CD14-positive monocyte (primary cell): ENCODE results near the gene LRRC52. TPM values are rescaled to one million over a fixed set of nuclear protein-coding genes. Genes with fewer than 3 reads are reported as not detected.

Experiments used
- DNase-seq, 3 donors: peaks; one replicate each; pipeline ENCODE4 v3.0.0-alpha.2; 2011 to 2022
- H2AFZ ChIP-seq: 2 replicates; pipeline ENCODE4 v1.6.0; 2012; ENCODE audit warnings: mild to moderate bottlenecking, low read depth, low read length, inconsistent platforms; ENCODE audit not compliant: insufficient read depth, poor library complexity, severe bottlenecking
- H3K27ac ChIP-seq, 2 donors: 1 replicate in 1 of 2; 2 replicates in 1 of 2; pipeline ENCODE4 v1.5.1; 2012 to 2013; ENCODE audit warnings: low read length in 2 of 2, control low read depth in 1 of 2, inconsistent platforms in 1 of 2, low read depth in 1 of 2, mild to moderate bottlenecking in 1 of 2
- H3K27me3 ChIP-seq, 2 donors: one replicate each; pipeline versions ENCODE4 v1.6.0 to v1.6.1; 2011 to 2013; ENCODE audit warnings: low read length in 2 of 2; ENCODE audit not compliant: control insufficient read depth in 2 of 2, insufficient read depth in 2 of 2
- H3K36me3 ChIP-seq, 2 donors: replicated peaks in 1 of 2; 1 replicate in 1 of 2; 2 replicates in 1 of 2; pipeline versions ENCODE4 v1.5.1 to v1.6.1; 2012 to 2013; ENCODE audit warnings: low read length in 2 of 2, control low read depth in 1 of 2, inconsistent platforms in 1 of 2, mild to moderate bottlenecking in 1 of 2; ENCODE audit not compliant: insufficient read depth in 2 of 2, control insufficient read depth in 1 of 2
- H3K4me1 ChIP-seq, 2 donors: 1 replicate in 1 of 2; 2 replicates in 1 of 2; pipeline versions ENCODE4 v1.5.1 to v1.6.1; 2012 to 2013; ENCODE audit warnings: low read length in 2 of 2, control low read depth in 1 of 2, inconsistent platforms in 1 of 2, mild to moderate bottlenecking in 1 of 2, moderate library complexity in 1 of 2; ENCODE audit not compliant: insufficient read depth in 2 of 2, control insufficient read depth in 1 of 2
- H3K4me2 ChIP-seq: replicated peaks from 2 replicates; pipeline ENCODE3; 2012; ENCODE audit warnings: low read length, moderate library complexity, mild to moderate bottlenecking; ENCODE audit not compliant: poor library complexity, severe bottlenecking; ENCODE audit errors: extremely low read depth
- H3K4me3 ChIP-seq, 3 experiments: fragments of 200-600 bp in 1 of 3; sonication (generic) in 1 of 3; replicated peaks in 1 of 3; 1 replicate in 2 of 3; 2 replicates in 1 of 3; pipeline ENCODE4 v1.5.1; 2011 to 2013; ENCODE audit warnings: low read length in 3 of 3, mild to moderate bottlenecking in 3 of 3, control low read depth in 2 of 3, low read depth in 2 of 3, inconsistent platforms in 1 of 3, moderate library complexity in 1 of 3
- H3K79me2 ChIP-seq: 2 replicates; pipeline ENCODE4 v1.6.0; 2012; ENCODE audit warnings: mild to moderate bottlenecking, control low read depth, inconsistent platforms, low read length, moderate library complexity; ENCODE audit not compliant: insufficient read depth
- H3K9ac ChIP-seq: 2 replicates; pipeline ENCODE4 v1.6.0; 2017; ENCODE audit warnings: low read length, mild to moderate bottlenecking; ENCODE audit not compliant: insufficient read depth, poor library complexity, severe bottlenecking
- H3K9me3 ChIP-seq, 2 donors: replicated peaks in 1 of 2; 1 replicate in 1 of 2; 2 replicates in 1 of 2; pipeline versions ENCODE4 v1.5.1 to v1.6.1; 2012 to 2013; ENCODE audit warnings: low read length in 2 of 2, control low read depth in 1 of 2; ENCODE audit not compliant: control insufficient read depth in 1 of 2, insufficient read depth in 1 of 2
- H4K20me1 ChIP-seq: 2 replicates; pipeline ENCODE4 v1.6.0; 2012; ENCODE audit warnings: mild to moderate bottlenecking, low read length, control low read depth, moderate library complexity; ENCODE audit not compliant: insufficient read depth
- H3K27ac Mint-ChIP-seq, 7 donors: one replicate each; pipeline ENCODE4 v1.8.0; 2020; ENCODE audit warnings: mild to moderate bottlenecking in 7 of 7, mixed read lengths in 7 of 7, moderate library complexity in 6 of 7, inconsistent platforms in 2 of 7
- H3K27me3 Mint-ChIP-seq, 3 donors: one replicate each; pipeline ENCODE4 v1.8.0; 2021 to 2022; ENCODE audit warnings: low read depth in 3 of 3, mild to moderate bottlenecking in 3 of 3, mixed read lengths in 3 of 3, moderate library complexity in 3 of 3, inconsistent platforms in 1 of 3
- H3K36me3 Mint-ChIP-seq, 2 donors: one replicate each; pipeline ENCODE4 v1.8.0; 2020; ENCODE audit warnings: mixed read lengths in 2 of 2, inconsistent platforms in 1 of 2, mild to moderate bottlenecking in 1 of 2
- H3K4me1 Mint-ChIP-seq: one replicate; pipeline ENCODE4 v1.8.0; 2020; ENCODE audit warnings: mild to moderate bottlenecking, mixed read lengths
- H3K4me3 Mint-ChIP-seq, 2 donors: one replicate each; pipeline ENCODE4 v1.8.0; 2020; ENCODE audit warnings: mild to moderate bottlenecking in 2 of 2, mixed read lengths in 2 of 2, moderate library complexity in 1 of 2
- H3K9me3 Mint-ChIP-seq, 7 donors: one replicate each; pipeline ENCODE4 v1.8.0; 2020 to 2022; ENCODE audit warnings: mixed read lengths in 7 of 7, mild to moderate bottlenecking in 6 of 7, moderate library complexity in 6 of 7, inconsistent platforms in 2 of 7
- WGBS: methylation state at CpG from one replicate; pipeline ENCODE4 v1.1.5; 2013; ENCODE audit warnings: missing lambda C conversion rate; ENCODE audit not compliant: insufficient coverage; 5-methylcytosine and 5-hydroxymethylcytosine counted together
- intact Hi-C, 2 donors: fragments of 100-400 bp; cut with micrococcal nuclease; formaldehyde crosslinking; loops; one replicate each; pipeline versions ENCODE4 v1.15.0 to v1.15.1; 2023
- polyA plus RNA-seq, 3 donors: library from polyadenylated mRNA; depleted of rRNA in 1 of 3; unstranded in 2 of 3; stranded (reverse) in 1 of 3; fragments of 300-500 nt in 2 of 3; fragments of >200 nt in 1 of 3; fragmentation: Illumina TruSeq in 2 of 3; gene quantifications; 1 replicate in 2 of 3; 2 replicates in 1 of 3; pipeline ENCODE4 v1.2.3, GENCODE V29; 2012 to 2021
- TF ChIP-seq, protein P1 (sequence below): fragments of 200-600 bp; IDR thresholded peaks from one replicate; pipeline ENCODE4 v1.8.0; 2022; ENCODE audit warnings: antibody characterized with exemption, mild to moderate bottlenecking

Gene LRRC52
- polyA plus RNA-seq, 3 donors, result not detected

DNA sequence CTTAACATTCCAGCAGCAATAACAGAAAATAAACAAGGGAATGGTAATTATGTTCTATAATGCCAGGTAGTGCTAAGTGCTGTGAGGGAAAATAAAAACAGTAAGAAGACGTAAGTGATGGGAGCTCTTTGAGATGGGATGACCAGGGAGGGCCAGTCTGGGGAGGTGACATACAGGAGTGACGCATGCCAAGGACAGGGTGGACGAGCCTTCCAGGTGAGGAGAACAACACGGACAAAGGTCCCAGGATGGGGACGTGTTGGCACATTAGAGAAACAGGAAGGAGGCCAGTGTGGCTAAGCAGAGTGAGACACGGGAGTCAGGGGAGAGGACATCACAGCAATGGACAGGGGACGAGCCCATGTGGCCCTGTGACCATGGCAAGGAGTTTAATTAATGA lies 11.7 kb upstream of the LRRC52 start:
- Histone ChIP-seq H3K4me2 (no peak overlapping the region), H3K4me3 (no peak overlapping the region), H4K20me1 (no peaks in the 10 kb centered on the region), H3K79me2 (no peaks in the 10 kb centered on the region), H3K27ac (no peak overlapping the region), H3K27me3 (peaks cover 3 to 9% of the 10 kb centered on the region in 2 donors), H3K4me1 (peaks cover 4 to 6% of the 10 kb centered on the region in 2 donors), H3K36me3 (no peaks in the 10 kb centered on the region), H3K9ac (no peak overlapping the region), H3K9me3 (no peaks in the 10 kb centered on the region), H2AFZ (no peak overlapping the region)
- TF ChIP-seq, protein P1, sequence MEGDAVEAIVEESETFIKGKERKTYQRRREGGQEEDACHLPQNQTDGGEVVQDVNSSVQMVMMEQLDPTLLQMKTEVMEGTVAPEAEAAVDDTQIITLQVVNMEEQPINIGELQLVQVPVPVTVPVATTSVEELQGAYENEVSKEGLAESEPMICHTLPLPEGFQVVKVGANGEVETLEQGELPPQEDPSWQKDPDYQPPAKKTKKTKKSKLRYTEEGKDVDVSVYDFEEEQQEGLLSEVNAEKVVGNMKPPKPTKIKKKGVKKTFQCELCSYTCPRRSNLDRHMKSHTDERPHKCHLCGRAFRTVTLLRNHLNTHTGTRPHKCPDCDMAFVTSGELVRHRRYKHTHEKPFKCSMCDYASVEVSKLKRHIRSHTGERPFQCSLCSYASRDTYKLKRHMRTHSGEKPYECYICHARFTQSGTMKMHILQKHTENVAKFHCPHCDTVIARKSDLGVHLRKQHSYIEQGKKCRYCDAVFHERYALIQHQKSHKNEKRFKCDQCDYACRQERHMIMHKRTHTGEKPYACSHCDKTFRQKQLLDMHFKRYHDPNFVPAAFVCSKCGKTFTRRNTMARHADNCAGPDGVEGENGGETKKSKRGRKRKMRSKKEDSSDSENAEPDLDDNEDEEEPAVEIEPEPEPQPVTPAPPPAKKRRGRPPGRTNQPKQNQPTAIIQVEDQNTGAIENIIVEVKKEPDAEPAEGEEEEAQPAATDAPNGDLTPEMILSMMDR, result no peak
- Mint-ChIP-seq H3K4me3 (peak overlapping the region in 1 of 2 donors; percentile 22), H3K27ac (no peak overlapping the region), H3K27me3 (peaks cover 11 to 18% (median 16%) of the 10 kb centered on the region in 3 donors), H3K36me3 (no peaks in the 10 kb centered on the region), H3K4me1 (peaks cover 5% of the 10 kb centered on the region), H3K9me3 (peaks cover 0 to 2% (median 0%) of the 10 kb centered on the region in 7 donors)
- WGBS, result 60% methylated on average over 7 of the region's 7 CpGs
- no peak for DNase-seq
- intact Hi-C loops, result no loop called here

DNA sequence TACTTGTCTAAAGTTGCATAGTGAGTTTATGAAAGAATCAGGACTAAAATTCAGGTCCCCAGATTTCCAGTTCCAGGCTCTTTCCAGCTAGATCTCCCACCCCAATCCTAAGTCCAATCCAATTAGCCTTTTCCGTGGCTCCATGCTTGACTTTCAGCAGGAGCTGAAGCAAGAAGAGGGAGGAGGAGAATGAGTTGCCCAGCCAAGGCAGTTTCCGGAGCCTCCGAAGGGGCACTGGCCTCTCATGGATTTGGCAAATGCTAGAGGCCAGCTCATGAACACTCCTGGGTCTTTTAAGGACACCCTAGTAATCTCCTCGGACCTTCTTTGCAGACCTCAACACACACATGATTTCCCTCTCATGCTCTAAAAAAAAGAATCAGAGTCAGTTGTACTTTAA lies 10.5 kb upstream of the LRRC52 start:
- H3K79me2 ChIP-seq, result no peaks in the 10 kb centered on the region
- TF ChIP-seq, protein P1, result no peak
- H3K4me3 Mint-ChIP-seq, result no peak overlapping the region
- no peaks in the 10 kb centered on the region for H4K20me1 ChIP-seq
- intact Hi-C loops, result no loop called here
- no peak overlapping the region for H3K27ac Mint-ChIP-seq
- no peak overlapping the region for H3K4me2 ChIP-seq
- H3K9me3 ChIP-seq, result no peaks in the 10 kb centered on the region
- peaks cover 14% of the 10 kb centered on the region for H3K4me1 Mint-ChIP-seq
- no peak for DNase-seq
- H3K9ac ChIP-seq, result no peak overlapping the region
- no peaks in the 10 kb centered on the region for H3K36me3 Mint-ChIP-seq
- H3K4me1 ChIP-seq, result peaks cover 16 to 18% of the 10 kb centered on the region in 2 donors
- no peak overlapping the region for H3K27ac ChIP-seq
- H3K27me3 Mint-ChIP-seq, result peaks cover 12 to 19% (median 16%) of the 10 kb centered on the region in 3 donors
- H3K27me3 ChIP-seq, result peaks cover 3 to 9% of the 10 kb centered on the region in 2 donors
- peaks cover 0 to 4% (median 0%) of the 10 kb centered on the region in 7 donors for H3K9me3 Mint-ChIP-seq
- H2AFZ ChIP-seq, result no peak overlapping the region
- no peaks in the 10 kb centered on the region for H3K36me3 ChIP-seq
- no peak overlapping the region for H3K4me3 ChIP-seq
- WGBS, result 90% methylated on average over 2 of the region's 4 CpGs
